ENCODE measurements around the gene SLC38A3. TPM values are rescaled to one million over a fixed set of nuclear protein-coding genes. Genes with fewer than 3 reads are reported as not detected.

SLC38A3 gene
- total RNA-seq, 2 donors from 2014 or later, result 0.28 TPM; not detected in 1

GRCh38 chr3:50270422-50271224, 65.6 kb downstream of the SLC38A3 start:
- DNase-seq (ENCODE audit: low spot score) (no peak), ATAC-seq (ENCODE audit: insufficient number of reproducible peaks, low FRiP score, low read depth) (no peak)
- H3K4me3 ChIP-seq, result no peak overlapping the region
- H3K4me1 ChIP-seq (ENCODE audit: control insufficient read depth in 1 of 2, low read depth in 2 of 2), result peaks cover 18 to 57% of the 10 kb centered on the region in 2 donors
- H3K27ac ChIP-seq, result peak overlapping the region in 1 of 2 donors; percentile 98
- no peaks in the 10 kb centered on the region for H3K9me3 ChIP-seq
- no peaks in the 10 kb centered on the region for H3K27me3 ChIP-seq (replicated peaks; ENCODE audit: insufficient read depth)
- H3K36me3 ChIP-seq, result no peaks in the 10 kb centered on the region
- no peak for TF ChIP-seq CTCF (IDR thresholded peaks at IDR 0.05)

Other genes starting within 250 kb of the SLC38A3 start
- gene RBM5, start 116.4 kb upstream of the SLC38A3 start, total RNA-seq, result 100 to 1,000 TPM; 217 to 301 TPM
- 10 to 100 TPM; 25.5 to 35.1 TPM for gene SEMA3F, start 49.9 kb upstream of the SLC38A3 start, total RNA-seq
- gene GNAT1, start 13.7 kb upstream of the SLC38A3 start, total RNA-seq, result under 1 TPM in 1 of 2 donors, not detected in 1; 0.54 TPM
- 100 to 1,000 TPM; 183 to 337 TPM for gene GNAI2, start 30.9 kb downstream of the SLC38A3 start, total RNA-seq
- gene SEMA3B, start 63.9 kb downstream of the SLC38A3 start, total RNA-seq, result 10 to 100 TPM; 53.6 to 57.2 TPM
- not detected for gene LSMEM2, start 73.8 kb downstream of the SLC38A3 start, total RNA-seq
- gene IFRD2, start 87.2 kb downstream of the SLC38A3 start, total RNA-seq, result 100 to 1,000 TPM in 1 of 2 donors, 10 to 100 TPM in 1; 43.3 to 118 TPM
- 1 to 10 TPM in 1 of 2 donors, under 1 TPM in 1; 0.35 to 1.4 TPM for gene HYAL3, start 94.1 kb downstream of the SLC38A3 start, total RNA-seq
- gene NAA80, start 94.1 kb downstream of the SLC38A3 start, total RNA-seq, result 1 to 10 TPM; 8.3 to 8.7 TPM
- 1 to 10 TPM; 5.8 to 6.1 TPM for gene HYAL1, start 98.3 kb downstream of the SLC38A3 start, total RNA-seq
- gene HYAL2, start 117.5 kb downstream of the SLC38A3 start, total RNA-seq, result 10 to 100 TPM; 86.5 to 87.5 TPM
- 10 to 100 TPM; 12.6 to 19.4 TPM for gene TUSC2, start 123.0 kb downstream of the SLC38A3 start, total RNA-seq
- 10 to 100 TPM; 45.2 to 72.2 TPM for gene RASSF1, start 135.6 kb downstream of the SLC38A3 start, total RNA-seq
- gene ZMYND10, start 140.5 kb downstream of the SLC38A3 start, total RNA-seq, result not detected
- 10 to 100 TPM; 15.4 to 21.0 TPM for gene NPRL2, start 145.5 kb downstream of the SLC38A3 start, total RNA-seq
- gene CYB561D2, start 145.6 kb downstream of the SLC38A3 start, total RNA-seq, result 10 to 100 TPM; 22.5 to 29.4 TPM
- 10 to 100 TPM; 55.0 to 57.7 TPM for gene TMEM115, start 154.2 kb downstream of the SLC38A3 start, total RNA-seq

All from thoracic aorta (tissue), 2 donors.